GM21515 (cell line): ENCODE measurements around the gene USP37.
A peak's percentile ranks its signal among the peaks of the same experiment; 100 is the strongest.
"Not testable (repeated sequence)": the region's sequence is repeated elsewhere in the genome, so short reads cannot be mapped to it uniquely, and the experiment has no call there.

ENCODE experiments used
- ATAC-seq: cut with Tn5 transposase; IDR thresholded peaks from one replicate; pipeline ENCODE4 v1.9.1; 2021; ENCODE audit not compliant: unreplicated experiment

USP37 gene

DNA sequence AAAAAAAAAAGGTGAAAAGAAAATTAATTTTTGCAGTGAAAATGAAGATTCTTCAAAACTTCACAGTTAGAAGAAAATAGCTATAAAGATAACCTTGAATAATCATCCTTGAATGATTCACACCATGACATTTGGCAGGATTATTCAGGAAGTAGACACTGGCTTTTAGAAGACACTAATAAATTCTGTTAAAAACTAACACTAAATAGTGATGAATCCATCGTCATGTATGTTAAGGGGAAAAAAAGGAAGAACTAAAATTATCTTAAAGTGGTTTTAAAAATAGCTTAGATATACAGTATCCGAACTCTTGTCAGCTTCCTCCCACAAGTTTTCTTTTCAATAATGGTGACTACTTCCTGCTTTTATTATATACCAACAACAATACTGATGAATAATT, 10.2 kb downstream of the USP37 start:
- no peak for ATAC-seq

DNA sequence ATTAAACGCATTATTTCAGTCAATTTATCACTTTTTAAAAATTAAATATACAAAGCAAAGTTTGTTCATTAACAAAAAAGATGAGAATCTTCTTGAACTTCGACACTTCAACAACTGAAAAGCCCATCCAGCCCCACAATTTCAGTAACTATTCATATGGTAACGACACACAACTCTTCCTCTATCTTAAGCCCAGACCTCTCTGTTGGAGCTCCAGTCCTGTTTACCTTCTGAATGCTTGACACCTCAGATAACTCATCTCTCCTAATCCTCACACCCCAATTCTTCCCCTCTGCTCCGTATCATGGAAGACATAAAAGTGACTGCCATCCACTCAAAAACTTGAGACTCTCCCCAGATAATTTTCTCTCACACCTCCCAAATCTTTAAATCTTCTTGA, 12.6 kb downstream of the USP37 start:
- ATAC-seq = no peak

GRCh38 chr2:218554225-218554624, 13.9 kb downstream of the USP37 start:
- ATAC-seq = not testable (repeated sequence)

- ATAC-seq = no peak
Observed at GRCh38 chr2:218547978-218548377, 20.2 kb downstream of the USP37 start.

DNA sequence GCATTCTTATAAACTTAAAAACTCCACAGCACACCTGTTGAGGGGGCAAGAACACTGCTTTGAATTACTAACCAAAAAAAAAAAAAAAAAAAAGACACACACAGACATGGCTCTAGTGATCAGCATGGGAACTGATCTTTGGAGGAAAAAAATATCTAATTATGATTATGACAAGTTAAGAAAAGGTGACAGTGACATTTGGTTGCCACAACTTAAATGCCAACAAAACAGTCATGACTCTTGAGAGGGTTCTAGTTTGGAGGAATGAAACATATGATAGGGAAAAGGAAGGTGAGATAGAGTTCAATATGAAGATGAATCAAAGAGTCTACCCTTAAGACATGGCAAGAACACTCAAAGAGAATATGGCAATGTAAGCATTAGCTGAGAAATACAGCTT, 20.6 kb downstream of the USP37 start:
- ATAC-seq = no peak

- no peak for ATAC-seq
Observed at GRCh38 chr2:218546012-218546411, 22.1 kb downstream of the USP37 start.

GRCh38 chr2:218540015-218540414, 28.1 kb downstream of the USP37 start:
- no peak for ATAC-seq

- no peak for ATAC-seq
Observed at GRCh38 chr2:218536804-218537494, 31.2 kb downstream of the USP37 start.

DNA sequence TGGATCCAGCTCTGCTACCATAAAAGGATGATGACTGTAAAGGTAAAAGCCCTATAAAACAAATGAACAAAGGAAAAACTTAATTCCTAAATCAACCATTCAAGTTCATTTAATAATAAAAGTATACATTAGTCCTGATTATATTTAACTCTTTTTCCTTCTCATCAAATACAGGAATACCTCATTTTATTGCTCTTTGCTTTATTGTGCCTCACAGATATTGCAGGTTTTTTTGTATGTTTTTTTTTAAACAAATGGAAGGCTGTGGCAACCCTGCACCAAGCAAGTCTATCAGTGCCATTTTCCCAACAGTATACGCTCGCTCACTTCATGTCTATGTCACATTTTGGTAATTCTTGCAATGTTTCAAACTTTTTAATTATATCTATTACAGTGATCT, 38.2 kb downstream of the USP37 start:
- ATAC-seq = no peak

DNA sequence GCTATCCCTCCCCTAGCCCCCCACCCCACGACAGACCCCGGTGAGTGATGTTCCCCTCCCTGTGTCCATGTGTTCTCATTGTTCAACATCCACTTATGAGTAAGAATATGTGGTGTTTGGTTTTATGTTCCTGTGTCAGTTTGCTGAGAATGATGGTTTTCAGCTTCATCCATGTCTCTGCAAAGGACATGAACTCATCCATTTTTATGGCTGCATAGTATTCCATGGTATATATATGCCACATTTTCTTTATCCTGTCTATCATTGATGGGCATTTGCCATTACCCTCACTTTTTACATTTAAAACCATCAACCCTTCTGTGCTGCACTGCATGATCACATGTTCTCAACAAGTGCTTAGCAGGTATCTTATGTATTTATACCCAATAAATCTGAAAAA, 39.7 kb downstream of the USP37 start:
- ATAC-seq = not testable (repeated sequence)

DNA sequence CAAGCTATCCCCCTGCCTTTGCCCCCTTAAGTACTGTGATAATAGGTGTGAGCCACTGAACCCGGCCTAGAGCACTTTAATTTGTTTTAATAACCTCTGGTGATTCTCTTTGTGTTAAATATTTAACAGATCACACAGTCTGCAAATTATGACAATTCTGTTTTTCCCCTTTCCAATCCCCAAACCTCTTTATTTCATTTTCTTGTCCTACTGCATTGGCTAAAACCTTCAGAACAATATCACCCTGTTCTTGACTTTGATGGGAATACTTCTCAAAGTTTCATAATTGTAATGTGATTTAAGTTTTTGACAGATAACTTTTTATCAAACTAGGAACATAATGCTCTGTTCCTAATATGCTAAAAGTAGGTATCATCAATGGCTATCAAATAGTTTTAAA, 44.5 kb downstream of the USP37 start:
- no peak for ATAC-seq

DNA sequence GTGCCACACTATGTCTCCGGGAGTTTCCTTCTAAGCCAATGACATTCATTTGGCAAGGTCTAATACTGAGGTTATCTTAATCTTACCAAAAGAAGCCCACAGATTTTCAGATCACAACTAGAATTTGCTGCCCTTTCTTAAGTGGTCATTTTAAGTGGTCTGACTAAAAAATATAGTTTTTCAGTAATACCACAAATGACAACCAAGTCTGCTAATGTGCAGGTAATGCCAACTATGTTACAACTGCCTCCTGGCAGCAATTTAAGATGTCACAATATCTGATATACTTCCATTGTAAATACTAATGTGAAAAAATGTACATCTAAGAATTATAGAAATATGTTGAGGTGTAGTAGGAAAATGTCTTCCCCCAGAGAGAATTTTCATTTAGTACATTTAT, 49.3 kb downstream of the USP37 start:
- ATAC-seq = no peak

DNA sequence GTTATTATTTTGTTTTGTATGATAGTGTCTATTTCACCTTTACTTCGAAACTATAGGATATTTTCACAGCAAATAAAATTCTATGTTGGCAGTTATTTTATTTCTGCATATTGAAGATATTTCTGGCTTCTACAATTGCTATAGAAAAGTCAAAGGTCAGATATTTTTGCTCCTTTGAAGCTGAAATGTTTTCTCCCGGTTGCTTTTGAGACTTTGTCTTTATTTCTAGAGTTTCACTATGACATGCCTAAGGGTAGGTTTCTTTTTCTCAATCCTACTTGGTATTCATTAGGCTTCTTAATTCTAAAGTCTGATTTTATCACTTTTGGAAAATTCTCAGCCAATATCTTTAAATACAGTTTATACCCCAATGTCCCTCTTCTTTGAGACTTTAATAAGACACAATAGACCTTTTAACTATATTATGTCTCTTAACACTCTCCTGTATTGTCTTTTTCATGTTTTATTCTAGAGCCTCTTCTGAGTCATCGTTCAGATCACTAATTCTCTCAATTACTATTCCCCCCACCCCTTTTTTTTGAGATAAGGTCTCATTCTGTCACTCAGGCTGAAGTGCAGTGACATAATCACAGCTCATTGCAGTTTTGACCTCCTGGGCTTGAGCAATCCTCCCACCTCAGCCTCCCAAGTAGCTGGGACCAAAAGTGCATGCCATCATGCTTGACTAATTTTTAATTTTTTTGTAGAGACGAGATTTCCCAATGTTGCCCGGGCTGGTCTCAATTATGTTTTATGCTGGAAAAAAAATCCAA, 50.5 kb downstream of the USP37 start:
- peak; percentile 65 for ATAC-seq

DNA sequence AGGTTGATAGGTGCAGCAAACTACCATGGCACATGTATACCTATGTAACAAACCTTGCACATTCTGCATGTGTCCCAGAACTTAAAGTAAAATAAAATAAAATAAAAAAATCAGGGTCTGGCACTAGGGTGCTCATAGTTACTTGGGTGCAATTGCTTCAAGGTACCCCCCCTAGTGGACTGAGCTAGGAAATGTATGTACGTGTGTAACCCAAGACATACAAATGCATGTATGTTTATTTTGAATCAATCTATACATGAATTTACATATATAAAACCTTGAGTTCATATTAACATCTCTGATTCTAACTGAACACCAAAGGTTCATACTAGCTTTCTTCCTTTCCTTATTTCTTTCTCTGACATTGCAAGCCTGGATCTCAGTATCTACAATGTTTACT, 51.5 kb downstream of the USP37 start:
- no peak for ATAC-seq

DNA sequence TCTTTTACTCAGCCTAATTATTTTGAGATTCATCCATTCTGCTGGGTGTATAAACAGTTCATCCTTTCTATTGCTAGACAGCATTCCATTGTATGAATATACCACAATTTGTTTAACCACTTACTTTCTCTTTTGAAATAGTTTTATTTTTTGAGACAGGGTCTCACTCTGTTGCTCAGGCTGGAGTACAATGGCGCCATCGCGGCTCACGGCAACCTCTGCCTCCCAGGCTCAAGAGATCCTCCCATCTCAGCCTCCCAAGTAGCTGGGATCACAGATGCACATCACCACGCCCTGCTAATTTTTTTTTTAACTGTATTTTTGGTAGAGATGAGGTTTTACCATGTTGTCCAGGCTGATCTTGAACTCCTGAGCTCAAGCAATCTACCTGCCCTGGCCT, 54.5 kb downstream of the USP37 start:
- ATAC-seq = no peak

DNA sequence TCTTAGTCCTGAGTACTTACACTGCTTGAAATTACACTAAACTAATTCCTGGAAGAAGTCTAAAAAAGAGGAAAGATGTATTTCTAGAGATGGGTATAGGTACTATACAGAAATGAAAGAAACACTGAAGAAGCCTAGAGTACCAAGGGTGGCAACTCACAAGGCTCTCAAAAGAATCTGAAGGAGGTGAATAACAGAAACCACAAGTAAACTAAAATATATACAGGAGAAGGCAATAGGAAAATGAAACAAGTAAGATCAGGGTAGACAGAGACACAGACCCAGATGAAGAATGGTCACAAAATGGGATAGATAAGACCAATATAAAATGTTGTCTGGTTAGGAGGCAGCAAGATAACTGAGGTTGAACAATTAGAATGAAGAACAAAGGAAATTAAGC, 59.9 kb downstream of the USP37 start:
- no peak for ATAC-seq

DNA sequence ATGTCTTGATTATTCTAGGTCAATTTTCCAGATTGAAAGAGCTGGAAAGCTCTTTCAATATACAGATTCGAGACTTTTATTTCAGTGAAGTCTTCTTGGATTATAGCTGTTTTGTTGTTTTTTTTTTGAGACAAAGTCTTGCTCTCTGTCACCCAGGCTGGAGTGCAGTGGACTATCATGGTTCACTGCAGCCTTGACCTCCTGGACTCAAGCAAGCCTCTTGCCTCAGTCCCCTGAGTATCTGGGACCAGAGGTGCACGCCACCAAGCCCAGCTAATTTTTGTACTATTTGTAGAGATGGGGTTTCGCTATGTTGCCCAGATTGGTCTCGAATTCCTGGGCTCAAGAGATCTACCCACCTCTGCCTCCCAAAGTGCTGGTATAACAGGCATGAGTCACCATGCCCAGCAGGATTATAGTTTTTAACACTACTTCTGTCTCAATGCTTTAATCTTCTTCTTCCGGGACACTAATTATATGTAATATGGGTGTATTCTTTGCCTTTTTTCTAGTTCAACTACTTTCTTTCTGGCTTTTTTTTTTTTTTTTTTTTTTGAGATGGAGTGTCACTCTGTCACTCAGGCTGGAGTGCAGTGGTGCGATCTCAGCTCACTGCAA, 62.3 kb downstream of the USP37 start:
- no peak for ATAC-seq

DNA sequence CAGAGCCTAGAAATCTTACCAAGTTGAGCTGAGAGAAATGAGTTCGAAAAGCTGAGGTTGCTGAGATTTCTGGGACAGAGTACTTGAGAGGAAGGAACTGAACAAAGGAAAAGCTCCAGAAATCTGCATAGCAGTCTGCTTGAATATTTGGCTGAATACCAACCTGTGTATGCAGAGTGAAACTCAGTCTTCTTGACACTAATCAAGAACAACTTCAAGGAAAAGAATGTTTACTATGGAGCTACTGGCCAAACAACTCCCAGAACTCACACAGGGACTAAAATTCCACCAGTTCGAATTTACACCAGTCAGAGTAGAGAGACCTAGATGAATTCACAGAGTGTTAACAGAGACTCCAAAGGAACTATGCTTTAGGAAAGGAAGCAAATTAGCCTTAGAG, 66.5 kb downstream of the USP37 start:
- ATAC-seq = no peak

GRCh38 chr2:218500501-218501060, 67.6 kb downstream of the USP37 start:
- no peak for ATAC-seq

GRCh38 chr2:218485986-218486667, 82.0 kb downstream of the USP37 start:
- no peak for ATAC-seq

DNA sequence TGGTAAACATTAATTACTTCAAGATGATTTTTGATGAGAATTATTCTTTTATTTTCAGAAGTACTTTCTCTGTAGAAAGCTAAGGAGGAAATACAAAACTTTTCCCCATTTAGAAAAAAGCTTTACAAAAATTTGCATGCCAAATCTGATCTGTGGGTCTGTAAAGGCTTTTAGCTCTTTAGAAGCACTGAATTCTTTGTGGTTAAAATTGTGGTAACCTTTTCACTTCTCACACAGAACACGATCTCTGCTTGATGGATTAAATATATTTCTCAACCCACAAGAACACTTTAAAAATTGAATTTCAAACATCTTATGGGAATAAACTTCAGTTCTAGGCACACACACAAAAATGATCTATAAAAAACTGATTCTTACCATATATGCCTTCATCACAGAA, 85.5 kb downstream of the USP37 start:
- ATAC-seq = no peak
